Sigmoid colon (tissue), 7 donors: ENCODE data around the gene CTNND2. TPM values are rescaled to one million over a fixed set of nuclear protein-coding genes. Genes with fewer than 3 reads are reported as not detected.

Source experiments
- DNase-seq: peaks from one replicate; pipeline ENCODE4 v3.0.0-alpha.2; 2019
- H3K27ac ChIP-seq, 4 donors: fragments of 200-600 bp; sonication (generic); one replicate each; pipeline ENCODE4 v1.5.1; 2016 to 2019; ENCODE audit warnings: mild to moderate bottlenecking in 1 of 4
- H3K27me3 ChIP-seq, 3 donors: fragments of 200-600 bp; sonication (generic); one replicate each; pipeline ENCODE4 v1.5.1; 2019; ENCODE audit warnings: mild to moderate bottlenecking in 1 of 3
- H3K36me3 ChIP-seq, 4 donors: fragments of 200-600 bp; sonication (generic); one replicate each; pipeline ENCODE4 v1.5.1; 2016 to 2019
- H3K4me1 ChIP-seq, 4 donors: fragments of 200-600 bp; sonication (generic); one replicate each; pipeline ENCODE4 v1.5.1; 2017 to 2019
- H3K4me3 ChIP-seq, 4 donors: fragments of 200-600 bp; sonication (generic); one replicate each; pipeline ENCODE4 v1.5.1; 2017 to 2019; ENCODE audit warnings: mild to moderate bottlenecking in 2 of 4, moderate library complexity in 1 of 4
- H3K9me3 ChIP-seq, 4 donors: fragments of 200-600 bp in 3 of 4; sonication (generic) in 3 of 4; one replicate each; pipeline versions ENCODE4 v1.5.1 to v1.6.1; 2013 to 2019
- CTCF ChIP-seq, 4 experiments: fragments of 450-650 bp in 3 of 4; fragments of 200-600 bp in 1 of 4; IDR thresholded peaks; one replicate each; pipeline ENCODE4 v1.5.1; 2016 to 2019; ENCODE audit warnings: antibody characterized with exemption in 4 of 4, mild to moderate bottlenecking in 3 of 4, moderate library complexity in 2 of 4
- EP300 ChIP-seq, 4 donors: sonication (generic); formaldehyde crosslinking; IDR thresholded peaks; one replicate each; pipeline ENCODE4 v1.6.1; 2017; ENCODE audit warnings: antibody characterized with exemption in 4 of 4
- POLR2A ChIP-seq, 2 donors: fragments of 450-650 bp; IDR thresholded peaks; one replicate each; pipeline ENCODE4 v1.6.1; 2016; ENCODE audit warnings: antibody characterized with exemption in 2 of 2, mild to moderate bottlenecking in 2 of 2, moderate library complexity in 2 of 2
- POLR2AphosphoS5 ChIP-seq, 4 donors: sonication (generic); formaldehyde crosslinking; IDR thresholded peaks; one replicate each; pipeline ENCODE4 v1.6.1; 2017; ENCODE audit warnings: antibody characterized with exemption in 4 of 4
- WGBS, 2 donors: extraction: QIAGEN DNeasy Blood & Tissue Kit; methylation state at CpG; one replicate each; pipeline ENCODE4 v1.1.7; 2013; 5-methylcytosine and 5-hydroxymethylcytosine counted together
- intact Hi-C: fragments of 100-400 bp; cut with DNase I; formaldehyde crosslinking; loops from one replicate; pipeline ENCODE4 v1.15.1; 2023
- polyA plus RNA-seq, 3 donors: library from polyadenylated mRNA; stranded (reverse); fragments of 200-250 nt; gene quantifications; one replicate each; pipeline ENCODE4 v1.2.3, GENCODE V29; 2013
- total RNA-seq, 4 donors: library from RNA; depleted of rRNA; stranded (reverse); fragments of >200 nt; gene quantifications; one replicate each; pipeline ENCODE4 v1.1.0, GENCODE V29; 2016
- donor health status: healthy with polysubstance abuse.
- donor health status: Bipolar disorder and iron deficiency.
- donor health status: healthy.

CTNND2 gene
- total and polyA plus RNA-seq, 7 donors = 0.36 to 2.5 (median 0.84) TPM; not detected in 1

GRCh38 chr5:11700391-11700790 lies 203.9 kb downstream of the CTNND2 start:
- Histone ChIP-seq H3K27me3 (no peaks in the 10 kb centered on the region), H3K36me3 (no peaks in the 10 kb centered on the region), H3K4me3 (no peak overlapping the region), H3K9me3 (peaks cover 0 to 2% (median 0%) of the 10 kb centered on the region in 4 donors), H3K27ac (no peak overlapping the region), H3K4me1 (no peaks in the 10 kb centered on the region)
- intact Hi-C loops = no loop called here
- TF ChIP-seq CTCF (IDR thresholded peaks at IDR 0.05) (no peak), EP300 (IDR thresholded peaks at IDR 0.05) (no peak), POLR2A (IDR thresholded peaks at IDR 0.05) (no peak), POLR2AphosphoS5 (IDR thresholded peaks at IDR 0.05) (no peak)
- 81 to 88% methylated on average over 6 of the region's 6 CpGs for WGBS, 2 donors
- no peak for DNase-seq

GRCh38 chr5:11692636-11693035 lies 211.6 kb downstream of the CTNND2 start:
- TF ChIP-seq POLR2A (IDR thresholded peaks at IDR 0.05) = no peak
- TF ChIP-seq CTCF (IDR thresholded peaks at IDR 0.05) = no peak
- no peak for TF ChIP-seq EP300 (IDR thresholded peaks at IDR 0.05)
- no peak for TF ChIP-seq POLR2AphosphoS5 (IDR thresholded peaks at IDR 0.05)
- intact Hi-C loops = no loop called here
- Histone ChIP-seq H3K4me1 (no peaks in the 10 kb centered on the region), H3K36me3 (no peaks in the 10 kb centered on the region), H3K9me3 (peaks cover 0 to 2% (median 0%) of the 10 kb centered on the region in 4 donors), H3K27ac (no peak overlapping the region), H3K27me3 (no peaks in the 10 kb centered on the region), H3K4me3 (no peak overlapping the region)
- 84 to 87% methylated on average over 7 of the region's 7 CpGs for WGBS, 2 donors
- no peak for DNase-seq

- 77 to 89% methylated on average over 1 of the region's 1 CpG for WGBS, 2 donors
- Histone ChIP-seq H3K9me3 (no peaks in the 10 kb centered on the region), H3K27ac (no peak overlapping the region), H3K36me3 (no peaks in the 10 kb centered on the region), H3K4me3 (no peak overlapping the region), H3K27me3 (no peaks in the 10 kb centered on the region), H3K4me1 (no peaks in the 10 kb centered on the region)
- intact Hi-C loops = no loop called here
- no peak for TF ChIP-seq CTCF (IDR thresholded peaks at IDR 0.05)
- TF ChIP-seq POLR2A (IDR thresholded peaks at IDR 0.05) = no peak
- TF ChIP-seq POLR2AphosphoS5 (IDR thresholded peaks at IDR 0.05) = no peak
- TF ChIP-seq EP300 (IDR thresholded peaks at IDR 0.05) = no peak
- DNase-seq = no peak
Measured at GRCh38 chr5:11687498-11687897, 216.7 kb downstream of the CTNND2 start.

GRCh38 chr5:11684607-11685006 lies 219.6 kb downstream of the CTNND2 start:
- no peak for TF ChIP-seq POLR2AphosphoS5 (IDR thresholded peaks at IDR 0.05)
- no peak for TF ChIP-seq CTCF (IDR thresholded peaks at IDR 0.05)
- no peak for TF ChIP-seq POLR2A (IDR thresholded peaks at IDR 0.05)
- no peak for TF ChIP-seq EP300 (IDR thresholded peaks at IDR 0.05)
- no peaks in the 10 kb centered on the region for H3K9me3 ChIP-seq
- WGBS, 2 donors = 58 to 71% methylated on average over 2 of the region's 2 CpGs
- H3K36me3 ChIP-seq = no peaks in the 10 kb centered on the region
- H3K4me3 ChIP-seq = no peak overlapping the region
- H3K4me1 ChIP-seq = no peaks in the 10 kb centered on the region
- no peaks in the 10 kb centered on the region for H3K27me3 ChIP-seq
- intact Hi-C loops = no loop called here
- no peak for DNase-seq
- H3K27ac ChIP-seq = no peak overlapping the region

- no peak for DNase-seq
- no peaks in the 10 kb centered on the region for H3K27me3 ChIP-seq
- TF ChIP-seq EP300 (IDR thresholded peaks at IDR 0.05) = no peak
- TF ChIP-seq CTCF (IDR thresholded peaks at IDR 0.05) = no peak
- no peak for TF ChIP-seq POLR2AphosphoS5 (IDR thresholded peaks at IDR 0.05)
- TF ChIP-seq POLR2A (IDR thresholded peaks at IDR 0.05) = no peak
Measured at GRCh38 chr5:11683666-11684065, 220.6 kb downstream of the CTNND2 start.

More at GRCh38 chr5:11683666-11684065, 220.6 kb downstream of the CTNND2 start:
- no peaks in the 10 kb centered on the region for H3K9me3 ChIP-seq
- no peak overlapping the region for H3K4me3 ChIP-seq
- no peaks in the 10 kb centered on the region for H3K36me3 ChIP-seq
- H3K27ac ChIP-seq = no peak overlapping the region
- WGBS, 2 donors = 72 to 80% methylated on average over 2 of the region's 2 CpGs
- H3K4me1 ChIP-seq = no peaks in the 10 kb centered on the region
- intact Hi-C loops = no loop called here
